Measurements from ENCODE around the gene PTX3. TPM values are rescaled to one million over a fixed set of nuclear protein-coding genes. Genes with fewer than 3 reads are reported as not detected.

PTX3 gene
- total RNA-seq, 3 donors from 2014 or later: 0.38 to 3.7 (median 1.1) TPM

- no peak for DNase-seq
- no peak for ATAC-seq
- Histone ChIP-seq H3K4me1 (ENCODE audit: low read depth) (no peaks in the 10 kb centered on the region), H3K9me3 (no peaks in the 10 kb centered on the region), H3K36me3 (ENCODE audit: low read depth) (no peaks in the 10 kb centered on the region), H3K4me3 (no peak overlapping the region)
- TF ChIP-seq, protein P1, sequence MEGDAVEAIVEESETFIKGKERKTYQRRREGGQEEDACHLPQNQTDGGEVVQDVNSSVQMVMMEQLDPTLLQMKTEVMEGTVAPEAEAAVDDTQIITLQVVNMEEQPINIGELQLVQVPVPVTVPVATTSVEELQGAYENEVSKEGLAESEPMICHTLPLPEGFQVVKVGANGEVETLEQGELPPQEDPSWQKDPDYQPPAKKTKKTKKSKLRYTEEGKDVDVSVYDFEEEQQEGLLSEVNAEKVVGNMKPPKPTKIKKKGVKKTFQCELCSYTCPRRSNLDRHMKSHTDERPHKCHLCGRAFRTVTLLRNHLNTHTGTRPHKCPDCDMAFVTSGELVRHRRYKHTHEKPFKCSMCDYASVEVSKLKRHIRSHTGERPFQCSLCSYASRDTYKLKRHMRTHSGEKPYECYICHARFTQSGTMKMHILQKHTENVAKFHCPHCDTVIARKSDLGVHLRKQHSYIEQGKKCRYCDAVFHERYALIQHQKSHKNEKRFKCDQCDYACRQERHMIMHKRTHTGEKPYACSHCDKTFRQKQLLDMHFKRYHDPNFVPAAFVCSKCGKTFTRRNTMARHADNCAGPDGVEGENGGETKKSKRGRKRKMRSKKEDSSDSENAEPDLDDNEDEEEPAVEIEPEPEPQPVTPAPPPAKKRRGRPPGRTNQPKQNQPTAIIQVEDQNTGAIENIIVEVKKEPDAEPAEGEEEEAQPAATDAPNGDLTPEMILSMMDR (IDR thresholded peaks at IDR 0.05): no peak
- intact Hi-C loops (cut with DNase I, micrococcal nuclease): no loop called here
Measured at GRCh38 chr3:157407769-157408168, 28.9 kb upstream of the PTX3 start.

GRCh38 chr3:157408499-157409149 lies 28.0 kb upstream of the PTX3 start:
- intact Hi-C loops (cut with DNase I, micrococcal nuclease): no loop called here
- ATAC-seq: peak; percentile 34

DNA sequence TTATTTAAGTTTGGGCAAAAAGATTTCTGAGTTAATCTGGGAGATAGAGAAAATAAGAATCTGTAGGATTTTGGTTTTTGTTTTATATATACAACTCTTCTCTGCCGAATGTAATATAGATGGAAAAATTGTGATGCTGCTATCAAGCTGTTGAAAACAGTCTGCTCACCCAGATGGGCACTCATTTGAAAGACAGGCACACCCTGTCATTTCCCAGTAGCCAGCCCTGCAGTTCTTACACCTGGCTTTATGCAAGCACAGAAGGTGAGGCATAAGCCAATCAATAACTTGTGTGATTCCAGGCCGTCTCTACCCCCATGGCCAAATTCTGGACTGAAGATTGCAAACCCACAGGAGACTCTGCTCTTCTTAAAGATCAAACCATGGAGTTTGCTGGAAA lies 27.1 kb upstream of the PTX3 start:
- H3K4me1 ChIP-seq (ENCODE audit: low read depth): no peaks in the 10 kb centered on the region
- ATAC-seq: no peak
- intact Hi-C loops (cut with DNase I, micrococcal nuclease): no loop called here
- H3K4me3 ChIP-seq: no peak overlapping the region
- no peaks in the 10 kb centered on the region for H3K9me3 ChIP-seq
- no peaks in the 10 kb centered on the region for H3K36me3 ChIP-seq (ENCODE audit: low read depth)
- no peak for DNase-seq
- TF ChIP-seq, protein P1 (IDR thresholded peaks at IDR 0.05): no peak

More at GRCh38 chr3:157408499-157409149, 28.0 kb upstream of the PTX3 start:
- DNase-seq: no peak
- H3K4me3 ChIP-seq: no peak overlapping the region
- no peaks in the 10 kb centered on the region for H3K4me1 ChIP-seq (ENCODE audit: low read depth)
- no peaks in the 10 kb centered on the region for H3K36me3 ChIP-seq (ENCODE audit: low read depth)
- no peaks in the 10 kb centered on the region for H3K9me3 ChIP-seq
- TF ChIP-seq, protein P1 (IDR thresholded peaks at IDR 0.05): no peak

- H3K4me1 ChIP-seq (ENCODE audit: low read depth): no peaks in the 10 kb centered on the region
- DNase-seq (no peak), ATAC-seq (no peak)
- intact Hi-C loops (cut with DNase I, micrococcal nuclease): no loop called here
- H3K36me3 ChIP-seq (ENCODE audit: low read depth): no peaks in the 10 kb centered on the region
- H3K9me3 ChIP-seq: no peaks in the 10 kb centered on the region
- no peak overlapping the region for H3K4me3 ChIP-seq
- TF ChIP-seq, protein P1 (IDR thresholded peaks at IDR 0.05): no peak
Measured at GRCh38 chr3:157410945-157411344, 25.7 kb upstream of the PTX3 start.

GRCh38 chr3:157412323-157412855 lies 24.3 kb upstream of the PTX3 start:
- intact Hi-C loops (cut with DNase I, micrococcal nuclease): no loop called here
- TF ChIP-seq, protein P1 (IDR thresholded peaks at IDR 0.05): no peak
- H3K4me3 ChIP-seq: no peak overlapping the region
- no peaks in the 10 kb centered on the region for H3K4me1 ChIP-seq (ENCODE audit: low read depth)
- H3K36me3 ChIP-seq (ENCODE audit: low read depth): no peaks in the 10 kb centered on the region
- ATAC-seq (no peak), DNase-seq (no peak)
- H3K9me3 ChIP-seq: no peaks in the 10 kb centered on the region

Data from mucosa of descending colon (tissue), 3 donors.